Ramos (cell line): ENCODE measurements around the gene MATK.
"Not testable (repeated sequence)": the region's sequence is repeated elsewhere in the genome, so short reads cannot be mapped to it uniquely, and the experiment has no call there.

Source experiments
- in situ Hi-C: fragments of 300-500 bp; cut with MboI; formaldehyde crosslinking; loops from one replicate; pipeline ENCODE4 v1.14.3; 2022; ENCODE audit warnings: low sequenced_read_pairs; ENCODE audit not compliant: unreplicated experiment

The MATK gene

DNA sequence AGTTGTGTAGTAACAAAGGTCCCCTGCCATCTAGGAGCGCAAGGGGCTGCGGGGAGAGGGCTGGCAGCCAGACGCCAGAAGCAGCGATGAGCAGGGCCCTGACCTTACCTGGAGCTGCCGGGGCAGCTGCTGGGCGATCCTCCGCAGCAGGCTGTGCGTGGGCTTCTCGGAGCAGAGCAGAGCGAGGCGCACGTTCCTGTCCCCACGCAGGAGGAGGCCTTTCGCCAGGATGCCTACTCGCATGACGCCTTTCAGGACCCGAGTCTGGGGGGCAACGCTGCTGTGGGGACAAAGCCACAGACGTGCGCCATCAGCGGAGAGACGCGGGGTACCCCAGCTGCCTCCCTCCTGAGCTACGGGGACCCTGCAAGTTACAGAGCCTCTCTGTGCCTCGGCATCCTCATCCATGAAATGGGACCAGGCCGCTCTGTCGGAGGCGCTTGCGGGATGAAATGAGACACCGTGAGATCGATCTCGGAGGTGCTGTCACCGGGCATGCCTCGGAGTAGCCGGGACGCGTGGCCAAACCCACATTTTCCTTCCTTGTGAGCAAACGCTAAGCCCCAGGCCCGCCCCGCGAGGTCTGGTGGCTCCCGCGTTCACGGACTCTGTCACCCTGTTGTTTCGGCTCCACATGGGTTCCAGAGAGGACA, 30.5 kb upstream of the MATK start:
- in situ Hi-C loops: no loop called here

DNA sequence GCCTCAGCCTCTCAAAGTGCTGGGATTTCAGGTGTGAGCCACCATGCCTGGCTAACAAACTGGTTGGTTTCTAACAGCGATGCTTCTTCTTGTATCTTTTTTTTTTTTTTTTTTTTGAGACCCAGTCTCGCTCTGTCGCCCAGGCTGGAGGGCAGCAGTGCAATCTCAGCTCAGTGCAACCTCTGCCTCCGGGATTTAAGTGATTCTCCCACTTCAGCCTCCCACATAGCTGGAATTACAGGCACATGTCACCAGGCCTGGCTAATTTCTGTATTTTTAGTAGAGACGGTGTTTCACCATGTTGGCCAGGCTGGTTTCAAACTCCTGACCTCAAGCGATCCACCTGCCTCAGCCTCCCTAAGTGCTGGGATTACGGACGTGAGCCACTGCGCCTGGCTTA, 30.0 kb upstream of the MATK start:
- in situ Hi-C loops: not testable (repeated sequence)

DNA sequence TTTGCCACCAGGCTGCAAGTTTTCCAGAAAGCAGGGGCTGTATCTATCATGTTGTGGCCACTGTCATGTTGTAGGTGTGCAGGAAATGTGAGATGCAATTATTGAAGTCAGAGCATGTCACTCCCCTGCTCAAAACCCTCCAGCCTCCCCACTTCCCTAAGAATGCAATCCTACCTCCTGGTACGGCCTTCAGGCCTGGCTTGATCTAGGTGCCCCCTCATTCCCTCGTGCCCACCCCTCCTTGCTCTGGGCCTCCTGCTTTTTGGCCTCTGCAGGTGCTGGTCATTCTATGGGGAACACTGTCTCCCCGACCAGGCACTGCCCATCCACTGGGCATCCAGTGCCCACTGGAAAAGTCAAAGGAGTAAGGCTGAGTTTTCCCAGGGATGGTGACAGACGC, 28.5 kb upstream of the MATK start:
- in situ Hi-C loops: no loop called here

DNA sequence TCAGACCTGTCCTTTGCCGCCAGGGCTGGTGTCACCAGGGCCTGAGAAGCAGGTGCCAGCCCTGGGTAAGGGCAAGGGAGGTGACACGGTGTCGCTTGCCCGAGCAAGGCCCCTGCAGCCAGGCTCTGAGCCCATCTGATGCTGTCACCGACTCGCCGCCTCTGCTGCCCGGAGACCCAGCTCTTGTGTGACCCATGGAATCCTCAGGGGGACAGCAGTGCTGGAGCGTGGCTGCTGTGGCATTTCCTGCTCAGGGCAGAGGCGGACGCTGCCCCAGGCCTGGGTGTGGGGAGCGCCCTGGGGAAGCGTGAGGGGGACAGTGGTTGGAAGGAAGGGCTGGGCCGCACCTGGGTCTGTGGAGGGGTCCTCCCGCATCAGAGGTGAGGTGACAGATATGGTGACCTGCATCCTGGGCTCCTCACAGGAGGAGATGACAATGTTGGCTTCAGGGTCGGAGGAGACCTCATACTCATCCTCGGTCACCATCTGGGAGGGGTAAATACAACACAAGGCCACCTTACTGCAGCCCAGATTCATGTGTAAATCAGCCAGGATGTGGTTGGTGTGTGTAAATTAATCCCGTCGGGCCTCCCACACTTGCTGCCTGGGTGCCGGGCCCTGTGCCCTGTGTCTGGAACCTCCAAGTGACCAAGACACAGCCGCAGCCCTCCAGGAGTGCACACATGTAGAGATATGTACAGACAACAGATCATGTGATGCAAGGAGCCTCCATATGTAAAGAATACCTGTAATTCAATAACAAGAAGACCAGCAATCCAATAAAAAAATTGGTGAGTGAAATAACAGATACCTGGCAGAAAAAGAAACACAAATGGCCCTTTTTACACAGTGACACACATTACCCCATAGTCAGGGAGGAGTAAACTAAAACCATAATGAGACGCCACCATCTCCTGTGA, 27.6 kb upstream of the MATK start:
- in situ Hi-C loops: no loop called here

DNA sequence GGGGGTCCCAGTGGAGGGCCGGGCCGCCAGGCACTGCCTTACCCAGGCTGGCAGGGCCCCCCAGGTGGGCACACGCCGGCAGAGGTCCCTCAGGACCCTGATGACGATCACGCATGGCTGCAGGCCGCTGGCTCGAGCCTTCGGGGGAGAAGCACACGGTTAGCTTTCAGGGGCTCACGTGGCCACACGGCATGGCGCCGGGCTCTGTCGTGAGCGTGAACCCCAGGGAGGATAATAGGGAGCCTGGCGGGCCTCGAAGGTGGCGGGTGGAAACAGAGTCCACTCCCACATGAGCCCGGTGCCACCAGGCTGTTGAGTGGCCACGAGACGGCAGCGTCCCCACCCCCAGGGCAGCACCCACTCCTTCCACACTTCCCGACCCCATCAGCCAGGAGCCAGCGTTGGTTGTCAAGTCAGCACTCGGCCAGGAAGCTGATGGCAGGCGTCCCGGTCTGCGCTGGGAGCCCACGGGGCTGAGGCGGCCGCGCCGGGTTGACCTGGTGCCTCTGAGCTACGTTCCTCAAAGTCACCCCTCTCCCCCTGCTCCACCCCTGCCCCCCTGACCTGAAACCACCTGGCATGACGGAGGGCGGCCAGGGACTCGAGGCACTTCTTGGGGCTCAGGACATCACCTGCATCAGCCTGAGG, 24.7 kb upstream of the MATK start:
- in situ Hi-C loops: no loop called here

DNA sequence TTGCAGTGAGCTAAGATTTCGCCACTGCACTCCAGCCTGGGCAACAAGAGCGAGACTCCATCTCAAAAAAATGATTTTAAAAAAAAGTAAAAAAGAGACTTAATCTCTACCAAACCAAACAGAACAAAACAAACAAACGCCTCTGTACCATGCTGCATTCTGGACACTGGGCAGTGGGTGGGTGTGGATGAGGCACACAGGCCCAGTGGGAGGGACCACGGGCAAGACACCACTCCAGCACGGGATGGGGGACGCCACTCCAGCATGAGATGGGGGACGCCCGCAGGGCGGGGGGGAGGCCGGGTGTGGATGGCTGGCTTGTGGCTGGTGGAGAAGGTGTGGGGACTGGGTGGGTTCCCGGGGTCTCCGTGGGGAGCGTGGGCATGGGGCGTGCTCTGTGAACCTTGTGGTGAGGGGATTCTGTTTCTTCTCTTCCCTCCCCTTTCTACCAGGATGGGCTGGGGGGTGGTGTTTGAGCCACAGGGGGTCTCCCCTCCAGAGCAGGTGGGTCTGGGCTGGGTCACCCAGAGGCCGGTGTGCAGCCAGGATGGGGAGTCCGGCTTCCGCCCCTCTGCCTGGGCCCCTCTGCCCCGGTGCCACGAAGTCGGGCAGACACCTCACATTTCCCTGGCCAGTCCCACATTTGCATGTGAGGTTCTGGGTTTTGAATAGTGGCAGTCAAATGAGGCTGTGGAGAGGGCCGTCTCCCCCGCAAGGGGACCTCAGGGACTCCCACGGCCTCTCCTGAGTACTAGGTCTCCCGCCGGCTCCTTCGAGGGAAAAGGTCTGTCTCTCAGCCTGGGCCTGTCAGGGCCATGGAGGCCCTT, 23.9 kb upstream of the MATK start:
- in situ Hi-C loops: no loop called here

DNA sequence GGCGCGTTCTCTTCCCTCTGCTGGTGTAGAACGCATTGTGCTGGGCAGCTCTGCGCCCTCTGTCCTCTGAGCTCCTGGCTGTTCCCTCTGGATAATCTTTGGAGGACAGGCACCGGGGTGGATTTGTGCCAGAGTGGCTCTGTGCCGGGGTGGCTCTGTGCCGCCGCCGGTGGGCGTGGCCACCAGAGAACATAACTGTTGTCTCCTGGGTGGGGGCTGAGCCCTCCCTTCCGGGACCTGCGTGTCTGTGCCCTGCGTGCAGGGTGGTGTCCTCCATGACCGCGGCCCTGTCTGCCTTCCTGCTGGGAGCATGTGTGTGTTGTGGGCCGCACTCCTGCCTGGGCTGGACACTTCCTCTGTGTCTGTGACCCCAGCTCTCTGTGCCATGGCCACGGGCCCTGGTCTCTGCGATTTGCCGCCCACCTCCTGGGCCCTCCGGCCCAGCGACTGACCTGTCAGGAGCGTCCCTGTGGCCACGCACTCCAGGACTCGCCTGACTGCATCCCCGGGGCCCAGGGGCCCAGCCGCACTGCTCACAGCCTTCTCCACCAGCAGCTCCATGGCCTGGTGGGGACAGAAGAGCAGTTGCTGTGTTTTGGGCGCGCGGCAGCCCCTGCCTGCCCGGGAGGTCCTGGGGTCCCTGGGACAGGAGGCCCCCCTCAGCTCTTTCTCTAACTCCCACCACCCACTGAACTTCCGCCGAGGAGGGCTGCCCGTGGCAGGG, 22.4 kb upstream of the MATK start:
- in situ Hi-C loops: no loop called here

DNA sequence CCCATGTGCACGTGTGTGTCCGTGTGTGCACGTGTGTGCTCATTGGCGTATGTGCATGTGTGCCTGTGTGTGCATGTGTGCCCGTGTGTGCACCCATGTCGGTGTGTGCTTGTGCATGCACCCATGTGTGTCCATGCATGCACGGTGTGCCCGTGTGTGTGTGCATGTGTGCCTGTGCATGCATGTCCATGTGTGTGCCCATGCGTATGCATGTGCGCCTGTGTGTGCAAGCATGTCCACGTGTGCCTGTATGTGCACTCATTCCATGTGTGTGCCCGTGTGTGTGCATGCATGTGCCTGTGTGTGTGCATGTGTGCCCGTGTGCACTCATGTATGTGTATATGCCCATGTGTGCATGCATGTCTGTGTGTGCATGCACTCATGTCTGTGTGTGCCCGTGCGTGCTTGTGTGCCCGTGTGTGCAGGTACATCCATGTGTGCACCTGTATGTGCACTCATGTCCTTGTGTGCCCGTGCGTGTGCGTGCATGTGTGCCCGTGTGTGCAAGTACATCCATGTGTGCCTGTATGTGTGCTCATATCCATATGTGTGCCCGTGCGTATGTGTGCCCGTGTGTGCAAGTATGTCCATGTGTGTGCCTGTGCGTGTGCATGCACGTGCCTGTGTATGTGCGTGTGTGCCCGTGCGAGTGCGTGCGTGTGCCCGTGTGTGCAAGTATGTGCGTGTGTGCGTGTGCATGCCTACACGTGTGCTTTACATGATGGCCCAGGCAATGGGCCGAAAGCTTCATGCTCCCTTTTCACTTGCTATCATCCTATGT, 21.6 kb upstream of the MATK start:
- in situ Hi-C loops: no loop called here

DNA sequence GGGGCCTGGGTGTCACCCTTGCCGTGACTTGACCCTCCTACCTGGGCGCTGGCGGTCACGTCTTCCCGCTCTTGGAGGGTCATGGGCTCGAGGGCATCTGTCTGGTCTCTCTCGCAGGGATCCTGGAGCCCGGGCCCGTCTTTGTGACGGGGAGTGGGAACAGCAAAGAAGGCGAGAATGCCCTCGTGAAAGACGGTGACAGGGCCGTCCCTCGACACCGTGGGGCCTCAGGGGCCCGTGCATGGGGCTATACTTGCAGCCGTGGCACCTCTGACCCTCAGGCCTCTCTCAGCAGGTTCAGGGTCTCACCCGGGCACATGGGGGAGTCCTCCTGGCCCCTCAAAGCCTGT, 20.9 kb upstream of the MATK start:
- in situ Hi-C loops: no loop called here

DNA sequence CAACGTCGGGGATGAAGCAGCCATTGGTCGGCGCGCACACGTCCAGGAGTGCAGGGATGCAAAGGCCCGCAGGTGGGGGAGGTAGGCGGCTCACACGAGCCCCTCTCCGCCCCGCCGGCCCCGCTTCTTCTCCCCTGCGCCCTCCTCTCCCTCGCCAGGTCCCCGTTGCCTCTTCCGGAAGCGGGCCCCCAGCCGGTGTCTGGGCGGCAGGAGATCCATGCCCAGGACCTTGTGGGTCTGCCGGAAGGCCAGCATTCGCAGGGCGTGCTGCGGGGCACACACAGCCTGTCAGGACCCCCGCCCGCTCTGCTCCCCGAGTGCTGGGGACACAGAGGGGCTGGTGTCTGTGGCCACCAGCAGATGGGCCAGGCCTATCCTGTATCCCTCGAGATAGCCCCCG, 19.7 kb upstream of the MATK start:
- in situ Hi-C loops: no loop called here

DNA sequence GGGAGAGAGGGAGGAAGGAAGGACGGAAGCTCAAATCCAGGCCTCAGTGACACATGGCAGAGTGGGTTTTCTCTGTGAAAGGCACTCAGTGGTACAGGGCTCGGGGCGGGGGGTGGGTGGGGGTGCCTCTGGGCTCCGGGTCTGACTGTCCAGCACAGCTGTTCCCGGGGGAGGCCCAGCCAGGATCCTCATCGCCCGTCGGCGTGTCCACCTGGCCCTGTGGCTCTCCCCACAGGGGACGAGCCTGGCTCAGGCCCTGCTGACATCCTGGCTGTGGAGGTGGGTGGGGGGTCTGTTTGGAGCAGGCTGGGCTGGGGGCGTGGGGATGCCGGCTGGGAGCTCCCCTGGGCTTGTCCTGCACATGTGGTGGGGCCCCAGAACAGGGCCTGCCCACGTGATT, 18.2 kb upstream of the MATK start:
- in situ Hi-C loops: no loop called here

DNA sequence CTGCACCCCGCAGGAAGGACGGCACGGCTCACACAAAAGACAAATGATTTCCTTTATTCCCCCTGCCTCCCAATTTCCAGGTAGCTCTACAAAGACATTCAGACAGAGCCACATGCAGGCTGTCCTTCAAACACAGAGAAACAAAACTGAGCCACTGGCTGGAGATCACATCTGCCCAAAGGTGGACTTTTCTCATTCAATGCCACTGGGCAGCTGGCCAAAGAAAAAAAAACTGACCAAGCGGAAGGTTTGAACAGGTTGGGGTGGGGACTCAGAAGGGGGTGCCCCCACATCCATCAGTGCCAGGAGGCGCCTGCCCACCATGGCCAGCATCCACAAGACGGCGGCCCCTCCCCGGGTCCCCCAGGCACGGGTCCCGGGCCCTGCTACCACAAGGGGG, 17.8 kb upstream of the MATK start:
- in situ Hi-C loops: no loop called here

DNA sequence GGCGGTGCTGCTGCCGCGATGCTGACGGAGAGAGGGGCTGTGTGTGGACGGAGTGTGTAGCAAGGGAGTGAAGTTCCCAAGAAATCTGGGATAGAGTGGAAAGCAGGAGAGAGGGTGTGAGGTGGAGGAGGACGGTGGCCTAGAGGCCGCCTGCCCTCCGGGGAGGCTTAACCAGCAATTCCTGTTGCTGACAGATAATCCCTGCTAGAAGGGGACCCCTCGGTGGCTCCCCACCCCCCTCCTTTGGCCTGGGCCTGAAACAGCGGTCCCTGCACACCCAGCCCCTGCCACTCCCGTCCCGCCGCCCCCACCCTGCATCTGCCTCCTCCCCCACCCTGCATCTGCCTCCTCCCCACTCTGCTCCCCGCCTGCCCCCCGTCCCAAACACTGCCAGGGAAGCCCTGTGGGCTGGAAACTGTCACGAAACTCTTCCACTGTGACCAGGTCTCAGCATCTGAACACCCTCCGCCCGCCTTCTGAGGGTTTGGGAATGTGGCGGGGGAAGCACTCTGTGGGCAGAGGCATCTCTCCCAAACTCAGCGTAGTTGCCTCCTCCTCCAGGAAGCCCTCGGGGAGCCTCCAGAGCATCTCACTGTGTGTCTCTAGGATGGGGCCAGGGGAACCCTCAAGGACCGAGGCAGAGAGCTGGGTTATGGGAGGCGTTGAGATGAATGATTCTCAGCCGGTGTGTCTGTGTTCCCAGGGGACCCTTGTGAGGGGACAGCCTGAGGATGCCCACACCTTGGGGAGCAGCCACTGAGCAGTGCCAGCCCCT, 17.1 kb upstream of the MATK start:
- in situ Hi-C loops: no loop called here

DNA sequence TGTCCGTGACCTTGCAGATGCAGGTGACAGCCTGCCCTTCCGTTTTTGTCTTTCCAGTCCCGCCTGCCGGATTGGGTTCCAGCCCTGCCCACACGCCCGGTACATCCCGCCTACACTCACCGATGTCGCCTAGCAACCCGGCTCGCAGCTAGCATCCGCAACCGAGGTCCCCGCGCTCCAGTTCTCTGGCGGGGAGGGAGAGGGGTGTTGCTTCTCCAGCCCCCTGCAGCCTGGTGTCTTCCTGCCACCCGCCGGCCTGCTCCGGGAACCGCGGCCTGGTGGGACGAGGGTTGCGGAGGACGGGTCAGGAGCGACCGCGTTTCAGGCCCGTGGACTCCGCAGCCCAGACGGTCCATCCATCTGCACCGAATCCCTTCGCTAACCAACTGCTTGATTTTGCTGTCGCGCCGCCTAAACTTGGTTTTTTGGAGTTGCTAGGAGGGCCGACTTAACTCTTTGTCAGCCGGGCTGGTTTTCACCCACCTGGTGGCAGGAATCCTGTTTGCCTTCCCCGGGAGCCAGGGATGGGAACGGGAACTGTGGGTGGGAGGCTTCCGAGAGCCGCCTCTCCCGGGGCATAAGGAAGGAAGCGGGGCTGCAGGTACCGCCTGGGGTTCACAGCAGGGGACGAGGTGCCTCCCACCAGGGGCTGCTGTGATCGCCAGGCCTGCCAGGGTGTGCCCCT, 15.4 kb upstream of the MATK start:
- in situ Hi-C loops: no loop called here

DNA sequence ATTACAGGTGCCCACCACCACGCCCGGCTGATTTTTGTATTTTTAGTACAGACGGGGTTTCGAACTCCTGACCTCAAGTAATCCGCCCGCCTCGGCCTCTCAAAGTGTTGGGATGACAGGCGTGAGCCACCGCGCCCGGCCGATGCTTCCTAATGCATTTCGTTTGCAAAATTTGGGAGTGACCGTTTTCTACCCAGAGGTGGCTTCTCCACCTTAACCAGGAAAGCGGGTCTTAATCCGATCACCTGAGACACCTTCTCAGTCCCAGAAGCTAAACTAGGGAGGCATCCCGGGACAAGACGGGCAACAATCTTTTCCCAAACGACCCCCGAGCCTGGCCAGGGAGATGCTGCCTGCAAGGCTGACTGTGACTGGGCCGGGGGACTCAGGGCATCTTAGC, 14.8 kb upstream of the MATK start:
- in situ Hi-C loops: no loop called here

DNA sequence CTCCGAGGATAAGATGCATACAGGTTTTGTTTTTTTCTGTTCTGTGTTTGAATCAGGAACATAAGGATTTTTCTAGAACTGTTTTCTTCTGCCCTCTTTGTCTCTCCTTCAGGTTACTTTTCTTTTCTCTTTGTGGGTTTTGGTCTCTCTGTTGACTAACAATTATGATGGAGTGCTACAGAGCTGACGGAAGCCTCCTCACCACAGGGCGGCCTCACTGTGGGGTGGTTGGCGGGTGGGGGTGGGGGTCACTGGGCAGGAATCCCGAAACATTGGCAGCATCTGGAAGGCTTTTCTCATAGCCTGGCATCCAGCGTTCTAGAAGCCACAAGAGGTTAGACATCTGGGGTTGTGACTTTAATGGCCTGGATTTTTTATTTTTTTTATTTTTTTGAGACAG, 12.0 kb upstream of the MATK start:
- in situ Hi-C loops: no loop called here

DNA sequence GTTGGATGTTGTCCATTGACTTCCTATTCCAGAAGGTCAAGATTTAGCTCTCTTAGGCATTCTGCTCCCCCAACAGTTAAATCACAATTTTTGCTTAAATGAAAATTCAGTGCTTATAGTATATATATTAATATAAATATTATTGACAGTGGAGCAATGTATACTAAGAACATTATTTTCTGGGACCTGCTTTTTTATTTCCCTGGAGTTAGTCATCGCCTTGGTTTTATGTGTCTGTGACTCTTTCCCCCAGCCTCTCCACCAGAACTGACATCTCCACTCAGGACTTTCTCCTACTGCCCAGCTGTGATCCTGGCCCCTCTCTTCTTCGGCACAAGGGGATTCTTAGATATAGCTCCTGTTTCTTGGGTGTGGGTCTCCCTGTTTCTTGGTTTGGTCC, 10.2 kb upstream of the MATK start:
- in situ Hi-C loops: no loop called here

DNA sequence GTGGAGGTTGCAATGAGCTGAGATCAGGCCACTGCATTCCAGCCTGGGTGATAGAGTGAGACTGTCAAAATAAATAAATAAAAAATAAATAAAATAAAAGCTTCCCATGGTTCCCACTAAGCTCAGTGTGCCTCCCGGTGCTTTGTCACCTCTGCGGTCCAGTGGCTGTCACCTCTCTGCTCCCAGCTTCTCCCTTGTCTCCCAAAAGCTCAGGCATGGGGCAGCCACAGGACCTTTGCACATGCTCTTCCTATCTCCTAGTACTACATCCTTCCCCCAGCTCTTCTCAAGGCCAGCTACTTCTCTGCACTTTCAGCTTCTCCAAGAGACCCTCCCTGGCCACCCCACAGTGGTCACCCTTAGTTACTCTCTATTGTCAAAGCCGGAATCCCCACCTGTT, 7.6 kb upstream of the MATK start:
- in situ Hi-C loops: no loop called here
